ENCODE data around the gene MAT1A.
A peak's percentile ranks its signal among the peaks of the same experiment; 100 is the strongest.
"Not testable (repeated sequence)": the region's sequence is repeated elsewhere in the genome, so short reads cannot be mapped to it uniquely, and the experiment has no call there.

The MAT1A gene

DNA sequence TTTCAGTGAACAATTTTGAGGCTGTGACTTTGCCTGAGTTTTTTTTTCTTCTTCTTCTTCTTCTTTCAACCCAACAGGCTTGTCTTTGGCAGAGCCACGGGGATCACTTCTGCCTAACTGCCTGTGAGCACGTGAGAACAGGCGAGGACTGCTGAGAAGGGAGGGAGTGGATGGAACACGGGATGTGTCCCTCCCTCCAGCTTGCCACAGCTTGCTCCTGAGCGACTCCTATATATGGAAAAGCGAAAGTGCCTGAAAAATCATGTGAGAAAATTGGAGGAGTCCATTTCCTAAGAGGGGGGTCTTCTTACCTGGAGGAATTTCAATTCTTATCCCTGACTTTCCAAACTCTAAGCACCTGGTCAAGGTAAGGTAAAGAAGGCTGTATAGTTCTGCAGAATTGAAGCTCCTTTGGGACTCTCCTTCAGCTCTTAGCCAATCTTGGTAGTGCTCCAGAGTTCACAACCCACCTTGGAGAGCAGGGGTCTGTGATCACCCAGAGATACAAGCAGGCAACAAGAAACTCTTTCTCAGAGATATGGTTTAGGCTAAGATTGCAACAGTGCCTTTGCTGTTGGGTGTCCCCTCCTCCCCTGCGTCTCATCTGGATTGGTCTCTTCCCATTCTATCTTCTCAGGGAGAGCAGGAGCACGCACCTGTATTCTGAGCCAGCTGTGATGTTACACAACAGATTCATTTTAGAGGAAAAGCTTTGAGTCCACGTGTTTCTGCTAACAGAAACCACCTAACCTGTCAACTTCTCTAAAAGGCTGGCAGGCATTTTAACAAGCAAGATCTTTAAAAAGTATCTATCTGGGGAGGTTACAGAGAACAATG, at the start of gene MAT1A:
Gene MAT1A, minus strand, starts transcription at position 208 of the 837 bp plus-strand sequence. CDS start 235 bp downstream, outside the sequence.
- peak; percentile 19 for DNase-seq (ENCODE audit: low read depth)

- no peak for DNase-seq (ENCODE audit: low read depth)
These were observed 44.5 kb upstream of the MAT1A start for GRCh38 chr10:80333983-80334382.

- no peak for DNase-seq (ENCODE audit: low read depth)
These were observed 35.5 kb upstream of the MAT1A start for GRCh38 chr10:80324891-80325364.

DNA sequence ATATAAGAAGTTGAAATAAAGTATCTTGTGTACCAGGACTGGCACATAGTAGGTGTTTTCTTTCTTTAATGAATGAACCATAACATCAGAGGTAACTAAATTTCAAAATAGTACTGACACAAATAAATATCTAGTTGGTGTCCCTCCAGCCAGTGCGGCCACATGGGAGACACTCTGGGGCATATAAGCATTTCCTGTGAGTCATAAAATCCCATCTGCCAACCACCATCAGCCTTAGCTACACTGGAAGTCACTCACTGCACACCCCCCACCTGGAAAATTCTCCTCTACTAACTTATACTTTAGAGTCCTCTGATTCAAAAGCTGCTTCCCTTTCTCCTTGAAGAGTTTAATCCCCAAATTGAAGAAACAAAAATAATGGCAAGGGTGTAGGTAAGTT, 34.6 kb upstream of the MAT1A start:
- DNase-seq (ENCODE audit: low read depth), result peak; percentile 7

DNA sequence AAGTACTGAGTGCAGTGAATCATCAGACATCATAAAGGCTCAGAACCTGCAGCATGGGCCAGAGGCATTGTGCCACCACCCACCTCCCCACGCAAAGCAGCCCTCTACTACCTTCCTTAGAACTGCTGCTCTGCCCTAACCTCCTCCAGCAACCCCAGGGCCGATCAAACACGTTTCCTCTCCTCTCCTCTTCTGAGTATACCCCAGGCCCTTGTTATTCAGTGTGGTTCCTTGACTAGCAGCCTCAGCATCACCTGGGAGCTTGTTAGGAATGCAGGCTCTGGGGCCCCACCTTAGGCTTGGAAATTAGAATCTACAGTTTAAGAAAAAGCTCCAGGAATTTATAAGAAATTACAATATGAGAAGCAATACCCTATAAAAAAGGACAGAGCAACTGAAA, 33.9 kb upstream of the MAT1A start:
- no peak for DNase-seq (ENCODE audit: low read depth)

DNA sequence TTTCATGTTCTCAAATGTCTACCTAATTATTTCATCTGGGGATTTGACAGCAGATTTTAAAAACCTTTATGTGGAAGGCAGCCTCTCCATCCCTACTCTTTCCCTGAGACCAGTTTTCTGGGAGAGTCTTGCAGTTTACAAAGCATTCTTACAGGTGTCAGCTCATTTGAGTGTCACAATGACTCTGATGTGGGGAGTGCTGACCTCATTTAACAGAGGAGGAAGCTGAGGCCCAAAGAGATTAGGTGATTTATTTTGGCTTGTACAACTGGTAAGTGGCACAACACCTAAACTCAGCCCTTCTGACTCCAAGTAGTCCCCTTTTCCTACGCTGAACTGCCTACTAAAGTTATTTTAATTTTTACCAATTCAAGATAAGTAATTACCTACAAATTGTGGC, 33.3 kb upstream of the MAT1A start:
- no peak for DNase-seq (ENCODE audit: low read depth)

- DNase-seq (ENCODE audit: low read depth), result no peak
These were observed 32.7 kb upstream of the MAT1A start for GRCh38 chr10:80322158-80322557.

- no peak for DNase-seq (ENCODE audit: low read depth)
These were observed 31.7 kb upstream of the MAT1A start for GRCh38 chr10:80321183-80321582.

GRCh38 chr10:80320377-80320776, 30.9 kb upstream of the MAT1A start:
- peak; percentile 8 for DNase-seq (ENCODE audit: low read depth)

GRCh38 chr10:80319725-80320290, 30.4 kb upstream of the MAT1A start:
- no peak for DNase-seq (ENCODE audit: low read depth)

DNA sequence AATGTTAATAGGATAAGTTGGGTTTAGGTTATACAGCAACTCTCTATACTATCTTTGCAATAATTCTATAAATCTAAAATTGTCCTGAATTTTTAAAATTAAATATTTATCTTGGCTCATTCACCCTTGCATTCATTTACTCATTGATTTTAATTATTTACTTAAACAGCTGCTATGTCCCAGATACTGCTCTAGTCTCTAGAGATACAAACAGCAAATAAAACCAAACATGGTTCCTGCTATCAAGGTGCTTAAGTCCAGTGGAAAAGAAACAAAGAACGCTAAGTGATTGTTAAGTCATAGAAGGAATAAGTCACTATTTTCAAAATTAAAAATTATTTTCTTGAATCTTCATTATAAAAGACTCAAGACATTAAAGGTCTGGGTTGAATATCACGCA, 29.9 kb upstream of the MAT1A start:
- no peak for DNase-seq (ENCODE audit: low read depth)

DNA sequence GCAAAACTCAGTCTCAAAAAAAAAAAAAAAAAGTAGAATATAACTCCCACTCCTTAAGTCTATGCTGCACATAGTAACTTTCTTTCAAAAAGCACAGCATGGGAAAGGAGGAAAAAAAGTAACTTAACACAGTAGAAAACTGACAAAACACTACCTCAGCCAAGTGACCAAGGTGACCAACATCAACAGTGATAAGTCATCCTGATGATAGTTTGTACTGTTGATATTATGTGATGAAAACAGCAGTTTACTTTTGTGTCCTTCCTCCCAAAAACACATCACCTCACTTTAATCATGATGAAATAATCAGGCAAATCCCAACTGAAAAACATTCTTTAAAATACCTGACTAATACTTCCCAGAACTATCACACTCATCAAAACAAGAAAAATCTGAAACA, 29.3 kb upstream of the MAT1A start:
- DNase-seq (ENCODE audit: low read depth), result no peak

GRCh38 chr10:80315391-80315790, 25.9 kb upstream of the MAT1A start:
- no peak for DNase-seq (ENCODE audit: low read depth)

GRCh38 chr10:80313523-80313922, 24.1 kb upstream of the MAT1A start:
- DNase-seq (ENCODE audit: low read depth), result no peak

GRCh38 chr10:80305989-80306388, 16.5 kb upstream of the MAT1A start:
- not testable (repeated sequence) for DNase-seq (ENCODE audit: low read depth)

DNA sequence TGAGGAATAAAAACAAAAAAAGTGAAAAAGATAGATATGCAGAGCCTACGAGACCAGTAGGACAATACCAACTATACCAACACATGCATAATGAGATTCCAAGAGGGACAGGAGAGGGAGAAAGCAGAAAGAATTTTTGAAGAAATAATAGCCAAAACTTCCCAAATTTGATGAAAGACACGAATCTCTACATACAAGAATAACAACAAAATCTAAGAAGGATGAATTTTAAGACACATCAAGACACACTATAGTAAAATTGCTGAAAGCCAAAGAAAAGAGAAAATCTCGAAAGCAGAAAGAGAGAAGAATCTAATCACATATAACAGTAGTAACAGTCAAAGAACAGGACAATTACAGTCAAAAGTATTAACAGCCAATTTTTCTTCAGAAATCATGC, 7.5 kb upstream of the MAT1A start:
- DNase-seq (ENCODE audit: low read depth), result no peak

GRCh38 chr10:80292607-80293239, 3.3 kb upstream of the MAT1A start:
- DNase-seq (ENCODE audit: low read depth), result no peak

DNA sequence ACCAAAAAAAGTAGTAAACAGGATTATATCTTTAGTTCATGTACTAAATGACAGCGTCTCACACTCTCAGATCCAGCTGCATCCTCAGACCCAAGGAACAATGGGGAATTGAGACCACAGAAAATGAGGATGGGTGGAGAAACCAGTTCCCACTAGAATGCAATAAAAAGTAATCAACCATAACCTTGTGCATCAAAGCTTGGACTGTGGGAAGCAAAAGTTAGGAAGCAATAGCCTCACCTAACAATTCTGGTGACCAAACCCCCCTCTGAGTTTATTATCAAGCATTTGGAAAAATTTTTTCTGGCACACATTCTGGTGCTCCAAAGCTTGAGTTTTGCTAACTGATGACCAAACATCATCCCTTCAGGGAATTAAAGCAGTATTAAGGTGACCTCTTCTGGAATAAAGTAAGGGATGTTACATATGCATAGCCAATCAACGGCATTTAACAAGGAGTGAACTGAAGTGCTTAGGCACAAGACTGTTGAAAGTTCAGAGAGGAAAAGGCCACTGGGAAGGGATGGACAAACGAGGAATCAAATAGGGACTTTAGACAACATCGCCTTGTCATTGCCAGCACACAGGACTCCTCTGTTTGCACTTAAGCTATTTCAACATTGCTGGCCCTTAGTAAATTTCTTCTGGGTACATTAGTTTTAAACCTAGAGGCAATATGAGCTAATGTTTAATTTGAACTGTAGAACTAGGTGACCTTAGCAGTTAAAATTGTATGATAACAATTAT, 1.2 kb upstream of the MAT1A start:
- DNase-seq (ENCODE audit: low read depth), result no peak

- no peak for DNase-seq (ENCODE audit: low read depth)
These were observed 609 bp downstream of the MAT1A start for GRCh38 chr10:80288849-80289248.

DNA sequence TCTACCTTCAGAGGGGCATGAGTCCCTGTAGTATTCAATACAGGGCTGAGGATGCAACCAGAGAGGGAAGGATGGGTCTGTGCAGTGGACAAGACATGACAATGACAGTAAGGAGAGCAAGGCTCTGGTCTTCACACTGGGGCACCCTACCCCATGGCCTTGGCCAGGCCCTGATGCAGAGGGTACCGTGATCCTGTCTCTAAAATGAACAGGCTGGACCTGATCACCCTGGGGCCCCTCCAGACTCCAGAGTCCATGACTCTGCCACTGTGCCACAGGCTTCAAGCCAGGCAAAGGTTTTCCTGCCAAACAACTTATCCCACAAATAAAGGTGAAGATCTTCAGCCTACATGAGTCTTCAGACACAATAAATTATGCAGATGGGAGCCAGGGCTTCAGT, 4.9 kb downstream of the MAT1A start:
- no peak for DNase-seq (ENCODE audit: low read depth)

- DNase-seq (ENCODE audit: low read depth), result no peak
These were observed 5.8 kb downstream of the MAT1A start for GRCh38 chr10:80283536-80284199.

DNA sequence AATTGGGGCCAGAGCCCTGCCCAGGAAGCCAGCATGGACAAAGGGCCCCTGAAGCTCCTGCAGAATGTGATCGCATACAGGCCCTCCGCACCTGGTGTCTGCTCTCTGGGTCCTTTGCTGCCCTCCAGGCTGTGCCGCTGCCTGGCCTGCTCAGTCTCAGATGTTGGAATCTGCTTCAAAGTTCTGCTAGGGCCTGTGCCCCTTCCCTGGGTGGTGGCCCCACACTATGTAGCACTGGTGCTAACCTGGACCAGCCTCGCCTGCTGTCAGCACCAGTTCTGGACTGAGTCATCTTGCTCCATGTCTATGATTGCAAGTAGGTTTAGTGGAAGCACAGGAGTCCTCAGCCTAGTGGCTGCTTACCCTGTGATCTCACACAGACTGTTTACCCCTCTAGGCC, 6.3 kb downstream of the MAT1A start:
- no peak for DNase-seq (ENCODE audit: low read depth)
